ENCODE results near the gene SOHLH1.
"Not testable (repeated sequence)": the region's sequence is repeated elsewhere in the genome, so short reads cannot be mapped to it uniquely, and the experiment has no call there.

Gene SOHLH1

DNA sequence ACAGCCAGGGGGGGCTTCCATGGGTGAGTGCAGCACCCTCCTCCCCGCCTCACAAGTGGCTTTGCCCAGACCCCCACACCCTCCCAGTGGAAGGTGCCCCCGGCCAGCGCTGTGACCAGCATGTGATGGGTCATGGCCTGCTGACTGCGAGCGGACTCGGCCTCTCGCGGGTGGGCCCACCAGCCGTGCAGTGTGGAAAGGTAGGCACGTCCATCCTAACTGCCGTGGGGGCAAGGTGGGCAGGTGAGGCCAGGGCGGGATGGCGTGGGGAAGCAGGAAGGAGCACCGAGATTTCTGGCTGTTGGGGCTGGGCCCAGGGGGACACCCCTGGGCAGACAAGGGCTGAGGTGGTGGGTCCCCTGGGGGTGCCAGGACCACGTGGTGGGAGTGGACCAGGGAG lies 12.1 kb downstream of the SOHLH1 start:
- Histone ChIP-seq H3K4me3 (ENCODE audit: low read length) (no peak overlapping the region), H3K27me3 (ENCODE audit: control insufficient read depth, insufficient read depth, low read length) (no peaks in the 10 kb centered on the region), H3K36me3 (ENCODE audit: control insufficient read depth, low read depth, low read length) (no peaks in the 10 kb centered on the region)

DNA sequence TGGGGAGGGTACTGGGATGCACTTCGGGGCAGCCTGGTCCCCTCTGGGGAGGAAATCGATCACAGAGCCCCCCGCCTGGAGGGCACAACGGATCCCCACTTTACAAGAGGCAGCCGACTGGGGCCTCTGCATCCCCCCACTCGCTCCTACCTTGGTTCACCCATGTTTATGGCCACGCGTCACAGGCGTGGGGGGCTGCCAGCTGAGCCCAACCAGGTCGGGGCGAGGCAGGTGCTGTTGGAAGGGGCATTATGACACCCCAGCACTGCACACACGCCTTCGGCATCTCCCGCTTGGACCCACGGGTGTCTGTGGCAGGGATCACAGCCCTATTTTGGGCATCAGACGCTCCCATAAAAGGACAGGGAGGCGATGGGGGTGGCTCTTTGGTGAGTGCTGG lies 14.6 kb downstream of the SOHLH1 start:
- H3K4me3 ChIP-seq (ENCODE audit: low read length), result no peak overlapping the region
- H3K9me3 ChIP-seq (ENCODE audit: control insufficient read depth, low read depth, low read length), result no peaks in the 10 kb centered on the region
- H3K27ac ChIP-seq (ENCODE audit: low read length), result no peak overlapping the region
- no peaks in the 10 kb centered on the region for H3K4me1 ChIP-seq (ENCODE audit: control insufficient read depth, low read depth, low read length)
- no peaks in the 10 kb centered on the region for H3K27me3 ChIP-seq (ENCODE audit: control insufficient read depth, insufficient read depth, low read length)
- no peaks in the 10 kb centered on the region for H3K36me3 ChIP-seq (ENCODE audit: control insufficient read depth, low read depth, low read length)
- no peak overlapping the region for H3K9ac ChIP-seq (ENCODE audit: low read length)

More for the DNA sequence above, 12.1 kb downstream of the SOHLH1 start:
- Histone ChIP-seq H3K9ac (ENCODE audit: low read length) (no peak overlapping the region), H3K4me1 (ENCODE audit: control insufficient read depth, low read depth, low read length) (no peaks in the 10 kb centered on the region), H3K9me3 (ENCODE audit: control insufficient read depth, low read depth, low read length) (no peaks in the 10 kb centered on the region), H3K27ac (ENCODE audit: low read length) (no peak overlapping the region)

DNA sequence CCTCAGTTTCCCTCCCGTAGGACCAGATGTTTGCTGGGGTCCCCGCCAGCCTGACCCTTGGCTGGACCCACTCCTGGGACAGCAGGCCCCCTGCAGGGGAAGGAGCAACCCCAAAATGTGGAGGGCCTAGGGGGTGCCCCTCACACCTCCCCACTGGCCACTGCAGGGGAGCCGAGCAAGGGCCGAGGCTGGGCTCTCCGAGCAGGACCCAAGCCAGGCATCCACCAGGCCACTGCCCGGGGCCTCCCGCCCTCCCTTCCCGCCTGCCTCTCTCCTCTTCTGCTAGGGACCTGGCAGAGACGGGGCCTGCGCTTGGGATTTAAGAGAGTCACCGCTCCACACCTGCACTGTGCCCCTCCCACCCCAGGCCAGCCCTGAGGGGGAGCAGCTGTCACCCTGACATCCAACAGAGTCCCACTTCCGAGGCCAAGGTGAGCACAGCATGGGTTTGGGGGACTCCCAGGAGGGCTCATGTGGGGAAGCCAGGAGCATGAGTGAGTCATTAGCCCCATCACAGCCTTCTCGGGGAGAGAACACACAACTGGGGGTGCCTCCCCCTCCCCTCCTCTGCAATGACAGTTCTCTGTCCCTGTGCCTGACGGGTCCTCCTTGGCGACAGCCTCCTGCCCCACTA lies 15.8 kb downstream of the SOHLH1 start:
- no peaks in the 10 kb centered on the region for H3K27me3 ChIP-seq (ENCODE audit: control insufficient read depth, insufficient read depth, low read length)
- no peak overlapping the region for H3K4me3 ChIP-seq (ENCODE audit: low read length)
- H3K9ac ChIP-seq (ENCODE audit: low read length), result no peak overlapping the region
- no peaks in the 10 kb centered on the region for H3K4me1 ChIP-seq (ENCODE audit: control insufficient read depth, low read depth, low read length)
- H3K9me3 ChIP-seq (ENCODE audit: control insufficient read depth, low read depth, low read length), result no peaks in the 10 kb centered on the region
- H3K36me3 ChIP-seq (ENCODE audit: control insufficient read depth, low read depth, low read length), result no peaks in the 10 kb centered on the region
- H3K27ac ChIP-seq (ENCODE audit: low read length), result no peak overlapping the region

DNA sequence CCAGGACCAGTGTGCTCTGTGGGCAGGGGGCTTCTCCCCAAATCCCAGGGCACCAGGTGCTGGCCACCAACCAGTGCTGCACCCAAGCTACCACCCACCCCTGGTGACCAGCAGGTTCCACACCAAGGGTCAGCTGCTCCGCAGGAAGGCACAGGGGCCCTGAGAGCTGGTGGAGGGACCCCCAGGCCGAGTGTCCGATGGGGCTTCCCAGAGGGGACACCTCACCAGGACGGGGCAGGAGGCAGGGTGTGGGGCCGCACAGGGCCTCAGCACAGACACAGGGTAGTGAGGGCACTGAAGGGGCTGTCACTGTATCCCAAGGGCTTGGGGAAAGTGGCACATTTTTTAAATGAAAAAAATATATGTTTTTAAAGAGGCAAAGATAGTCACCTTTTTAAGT lies 18.1 kb downstream of the SOHLH1 start:
- Histone ChIP-seq H3K9ac (ENCODE audit: low read length) (no peak overlapping the region), H3K27me3 (ENCODE audit: control insufficient read depth, insufficient read depth, low read length) (no peaks in the 10 kb centered on the region)

DNA sequence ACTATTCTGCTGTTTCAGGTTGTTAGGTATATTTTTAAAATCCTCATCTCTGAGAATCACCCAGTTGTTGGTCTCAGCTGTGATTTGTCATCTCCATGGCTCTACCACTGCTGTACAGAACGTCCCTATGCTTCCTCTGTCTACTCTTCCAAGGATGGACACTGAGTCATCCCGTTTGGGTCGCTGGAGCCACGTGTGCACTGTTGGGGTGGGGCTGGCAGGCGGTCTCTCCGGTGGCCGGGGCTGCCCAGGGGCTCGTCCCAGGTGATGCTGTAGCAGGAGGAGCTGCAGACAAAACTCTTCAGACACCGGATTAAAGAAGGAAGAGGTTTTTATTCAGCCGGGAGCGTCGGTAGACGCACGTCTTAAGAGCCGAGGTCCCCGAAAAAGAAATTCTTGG lies 19.2 kb downstream of the SOHLH1 start:
- no peak overlapping the region for H3K9ac ChIP-seq (ENCODE audit: low read length)
- H3K27me3 ChIP-seq (ENCODE audit: control insufficient read depth, insufficient read depth, low read length), result no peaks in the 10 kb centered on the region
- H3K4me1 ChIP-seq (ENCODE audit: control insufficient read depth, low read depth, low read length), result no peaks in the 10 kb centered on the region
- H3K4me3 ChIP-seq (ENCODE audit: low read length), result no peak overlapping the region
- no peaks in the 10 kb centered on the region for H3K36me3 ChIP-seq (ENCODE audit: control insufficient read depth, low read depth, low read length)
- H3K9me3 ChIP-seq (ENCODE audit: control insufficient read depth, low read depth, low read length), result no peaks in the 10 kb centered on the region
- H3K27ac ChIP-seq (ENCODE audit: low read length), result no peak overlapping the region

More for the DNA sequence above, 18.1 kb downstream of the SOHLH1 start:
- Histone ChIP-seq H3K4me3 (ENCODE audit: low read length) (no peak overlapping the region), H3K4me1 (ENCODE audit: control insufficient read depth, low read depth, low read length) (no peaks in the 10 kb centered on the region), H3K27ac (ENCODE audit: low read length) (no peak overlapping the region), H3K9me3 (ENCODE audit: control insufficient read depth, low read depth, low read length) (no peaks in the 10 kb centered on the region), H3K36me3 (ENCODE audit: control insufficient read depth, low read depth, low read length) (no peaks in the 10 kb centered on the region)

DNA sequence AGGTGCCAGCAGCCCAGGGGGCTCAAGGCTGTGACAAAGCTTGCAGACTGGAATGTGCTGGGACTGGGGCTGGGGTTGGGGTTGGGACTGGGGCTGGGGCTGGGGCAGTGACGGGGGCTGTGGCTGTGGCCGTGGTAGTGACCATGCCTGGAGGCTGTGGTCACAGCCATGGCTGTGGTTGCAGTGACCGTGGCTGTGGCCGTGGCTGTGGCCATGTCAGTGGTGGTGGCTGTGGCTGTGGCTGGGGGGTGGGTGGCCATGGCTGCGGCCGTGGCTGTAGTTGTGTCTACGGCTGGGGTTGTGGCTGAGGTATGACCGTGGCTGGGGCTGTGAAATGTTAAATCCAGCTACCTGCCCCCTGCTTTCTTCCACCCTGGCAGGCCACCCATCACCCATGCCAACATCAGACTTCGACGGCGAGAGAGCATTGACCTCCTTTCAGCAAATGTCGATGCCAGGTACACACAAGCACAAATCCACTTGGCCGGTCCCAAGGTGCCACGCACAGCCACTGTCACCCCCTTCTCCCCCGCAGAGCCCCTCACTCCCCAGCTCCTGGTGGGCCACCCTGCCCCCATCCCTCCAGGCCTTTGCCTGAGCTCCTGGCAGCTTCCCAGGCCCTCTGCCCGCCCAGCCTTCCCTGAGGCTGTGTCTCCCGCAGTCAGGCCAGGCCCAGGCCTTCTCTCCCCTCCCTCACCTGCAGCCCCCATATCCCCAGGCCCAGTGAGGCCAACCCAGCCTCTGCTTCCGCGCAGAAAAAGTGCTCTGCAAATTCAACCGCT lies 20.9 kb downstream of the SOHLH1 start:
- no peak overlapping the region for H3K27ac ChIP-seq (ENCODE audit: low read length)
- H3K9me3 ChIP-seq (ENCODE audit: control insufficient read depth, low read depth, low read length), result no peaks in the 10 kb centered on the region
- no peaks in the 10 kb centered on the region for H3K36me3 ChIP-seq (ENCODE audit: control insufficient read depth, low read depth, low read length)
- H3K27me3 ChIP-seq (ENCODE audit: control insufficient read depth, insufficient read depth, low read length), result no peaks in the 10 kb centered on the region
- H3K4me1 ChIP-seq (ENCODE audit: control insufficient read depth, low read depth, low read length), result no peaks in the 10 kb centered on the region
- H3K9ac ChIP-seq (ENCODE audit: low read length), result no peak overlapping the region
- H3K4me3 ChIP-seq (ENCODE audit: low read length), result no peak overlapping the region

DNA sequence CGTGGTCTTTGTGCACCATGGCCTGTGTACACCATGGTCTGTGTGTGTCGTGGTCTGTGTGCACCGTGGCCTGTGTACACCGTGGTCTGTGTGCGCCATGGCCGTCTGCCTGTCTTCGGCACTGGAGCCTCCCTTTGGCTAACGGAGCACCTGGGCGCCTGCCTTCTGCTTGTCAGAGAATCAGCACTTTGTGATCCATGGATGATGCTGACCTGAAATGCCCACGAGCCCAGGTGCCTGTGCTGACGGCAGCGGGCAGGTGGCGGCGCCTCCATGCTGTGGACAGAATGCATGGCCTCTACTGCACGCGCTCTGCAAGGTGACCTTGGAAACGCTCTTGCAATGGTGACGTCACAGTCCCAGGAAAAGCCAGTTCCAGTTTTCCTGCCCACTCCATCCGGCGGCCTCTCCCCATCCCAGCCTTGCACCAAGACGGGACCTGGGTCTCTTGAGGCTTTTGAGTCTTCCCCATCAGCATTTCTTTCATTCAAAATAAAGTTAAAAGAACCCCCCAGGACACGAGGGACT lies 21.6 kb downstream of the SOHLH1 start:
- no peaks in the 10 kb centered on the region for H3K4me1 ChIP-seq (ENCODE audit: control insufficient read depth, low read depth, low read length)
- no peak overlapping the region for H3K4me3 ChIP-seq (ENCODE audit: low read length)
- no peaks in the 10 kb centered on the region for H3K27me3 ChIP-seq (ENCODE audit: control insufficient read depth, insufficient read depth, low read length)
- H3K9me3 ChIP-seq (ENCODE audit: control insufficient read depth, low read depth, low read length), result no peaks in the 10 kb centered on the region
- H3K9ac ChIP-seq (ENCODE audit: low read length), result no peak overlapping the region
- no peaks in the 10 kb centered on the region for H3K36me3 ChIP-seq (ENCODE audit: control insufficient read depth, low read depth, low read length)
- no peak overlapping the region for H3K27ac ChIP-seq (ENCODE audit: low read length)

DNA sequence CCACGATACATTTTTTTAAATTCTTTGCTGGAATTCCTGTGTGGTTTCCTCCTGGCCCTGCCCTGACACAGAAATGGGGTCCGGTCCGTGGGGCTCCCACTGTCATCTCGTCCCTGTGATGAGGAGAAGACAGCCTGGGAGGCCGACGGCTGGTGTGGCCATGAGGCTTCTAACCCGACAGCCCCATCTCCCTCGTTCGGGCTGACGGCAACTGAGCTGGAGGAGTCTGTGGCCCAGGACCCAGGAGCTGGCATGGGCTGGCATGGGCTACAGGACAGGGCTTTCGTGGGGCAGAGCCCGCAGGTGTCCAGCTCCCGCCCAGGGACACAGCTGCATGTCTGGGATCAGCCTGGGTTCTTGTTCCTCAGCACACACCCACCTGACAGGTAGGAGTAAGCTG lies 22.4 kb downstream of the SOHLH1 start:
- Histone ChIP-seq H3K4me3 (ENCODE audit: low read length) (no peak overlapping the region), H3K36me3 (ENCODE audit: control insufficient read depth, low read depth, low read length) (no peaks in the 10 kb centered on the region), H3K27ac (ENCODE audit: low read length) (no peak overlapping the region), H3K27me3 (ENCODE audit: control insufficient read depth, insufficient read depth, low read length) (no peaks in the 10 kb centered on the region), H3K9me3 (ENCODE audit: control insufficient read depth, low read depth, low read length) (no peaks in the 10 kb centered on the region), H3K4me1 (ENCODE audit: control insufficient read depth, low read depth, low read length) (no peaks in the 10 kb centered on the region), H3K9ac (ENCODE audit: low read length) (no peak overlapping the region)

DNA sequence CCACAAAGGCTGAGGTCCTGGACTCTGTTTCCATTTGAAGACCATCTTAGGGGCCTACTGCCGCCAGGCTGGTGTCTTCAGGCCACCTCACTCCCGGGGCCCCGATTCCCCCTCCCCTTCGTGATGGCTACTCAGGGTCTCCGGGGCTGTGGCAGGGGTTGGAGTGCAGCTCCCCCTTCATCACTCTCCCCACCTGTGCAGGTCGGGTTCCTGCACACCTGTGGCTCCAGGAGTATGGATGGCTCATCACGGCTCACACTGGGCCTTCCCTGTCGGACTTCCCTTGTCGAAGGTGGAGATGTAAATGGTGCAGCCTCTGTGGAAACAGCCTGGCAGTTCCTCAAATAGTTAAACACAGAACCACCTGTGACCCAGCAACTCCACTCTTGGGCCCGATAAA lies 24.3 kb downstream of the SOHLH1 start:
- no peaks in the 10 kb centered on the region for H3K4me1 ChIP-seq (ENCODE audit: control insufficient read depth, low read depth, low read length)
- H3K36me3 ChIP-seq (ENCODE audit: control insufficient read depth, low read depth, low read length), result no peaks in the 10 kb centered on the region
- H3K27me3 ChIP-seq (ENCODE audit: control insufficient read depth, insufficient read depth, low read length), result no peaks in the 10 kb centered on the region
- no peaks in the 10 kb centered on the region for H3K9me3 ChIP-seq (ENCODE audit: control insufficient read depth, low read depth, low read length)
- H3K27ac ChIP-seq (ENCODE audit: low read length), result no peak overlapping the region
- H3K9ac ChIP-seq (ENCODE audit: low read length), result no peak overlapping the region
- H3K4me3 ChIP-seq (ENCODE audit: low read length), result no peak overlapping the region

DNA sequence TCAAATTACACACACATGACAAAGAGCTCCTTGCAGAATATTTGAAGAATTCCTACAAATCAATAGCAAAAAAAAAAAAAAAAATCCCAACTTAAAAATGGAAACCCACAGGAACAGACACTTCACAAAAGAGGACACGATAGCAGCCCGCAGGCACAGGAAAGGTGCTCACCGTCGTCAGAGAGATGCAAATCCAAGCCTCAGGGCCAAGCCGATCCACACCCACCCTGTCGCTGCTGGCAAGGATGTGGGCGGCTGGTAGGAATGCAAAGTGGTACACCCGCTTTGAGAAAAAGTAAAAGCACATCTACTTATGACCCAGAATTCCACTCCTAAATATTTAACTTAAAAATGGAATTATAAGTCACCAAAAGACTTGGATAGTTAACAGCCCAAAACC lies 25.3 kb downstream of the SOHLH1 start:
- H3K27me3 ChIP-seq (ENCODE audit: control insufficient read depth, insufficient read depth, low read length), result no peaks in the 10 kb centered on the region
- H3K4me1 ChIP-seq (ENCODE audit: control insufficient read depth, low read depth, low read length), result no peaks in the 10 kb centered on the region
- H3K27ac ChIP-seq (ENCODE audit: low read length), result no peak overlapping the region
- no peaks in the 10 kb centered on the region for H3K36me3 ChIP-seq (ENCODE audit: control insufficient read depth, low read depth, low read length)
- H3K4me3 ChIP-seq (ENCODE audit: low read length), result no peak overlapping the region
- no peak overlapping the region for H3K9ac ChIP-seq (ENCODE audit: low read length)
- no peaks in the 10 kb centered on the region for H3K9me3 ChIP-seq (ENCODE audit: control insufficient read depth, low read depth, low read length)

DNA sequence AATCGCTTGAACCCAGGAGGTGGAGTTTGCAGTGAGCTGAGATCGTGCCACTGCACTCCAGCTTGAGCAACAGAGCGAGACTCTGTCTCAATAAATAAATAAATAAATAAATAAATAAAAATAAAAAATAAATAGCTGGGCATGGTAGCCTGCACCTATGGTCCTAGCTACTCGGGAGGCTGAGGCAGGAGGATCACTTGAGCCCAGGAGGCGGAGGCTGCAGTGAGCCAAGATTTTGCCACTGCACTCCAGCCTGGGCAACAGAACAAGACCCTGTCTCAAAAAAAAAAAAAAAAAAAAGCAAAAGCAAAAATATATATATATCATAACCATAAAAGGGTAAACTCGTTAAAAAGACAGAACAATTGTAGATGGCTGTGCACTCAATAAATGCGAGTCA lies 26.5 kb downstream of the SOHLH1 start:
- H3K36me3 ChIP-seq (ENCODE audit: control insufficient read depth, low read depth, low read length); H3K9ac ChIP-seq (ENCODE audit: low read length); H3K4me3 ChIP-seq (ENCODE audit: low read length); H3K4me1 ChIP-seq (ENCODE audit: control insufficient read depth, low read depth, low read length); H3K27me3 ChIP-seq (ENCODE audit: control insufficient read depth, insufficient read depth, low read length); H3K27ac ChIP-seq (ENCODE audit: low read length); H3K9me3 ChIP-seq (ENCODE audit: control insufficient read depth, low read depth, low read length): not testable (repeated sequence)

DNA sequence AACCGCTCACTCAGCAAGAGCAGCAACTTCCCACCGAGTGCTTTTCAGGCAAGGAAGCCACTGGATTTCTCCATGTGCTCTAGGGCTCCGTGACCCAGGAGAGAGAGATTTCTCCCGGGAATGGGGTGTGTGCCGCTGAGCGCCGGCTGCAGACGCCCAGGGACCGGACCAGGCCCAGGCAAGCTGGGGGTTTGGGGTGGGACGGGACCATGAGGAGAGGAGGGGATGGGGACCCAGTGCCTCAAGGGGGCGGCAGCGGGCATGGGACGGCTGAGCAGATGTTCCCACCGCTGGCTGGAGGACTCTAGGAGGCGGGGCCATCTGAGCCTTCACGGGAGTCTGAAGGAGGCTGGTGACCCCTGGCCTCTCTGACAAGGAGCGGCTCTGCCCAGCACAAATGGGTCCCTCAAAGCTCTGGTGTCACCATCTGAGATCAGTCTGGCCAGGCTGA lies 27.7 kb downstream of the SOHLH1 start:
- no peak overlapping the region for H3K9ac ChIP-seq (ENCODE audit: low read length)
- no peaks in the 10 kb centered on the region for H3K4me1 ChIP-seq (ENCODE audit: control insufficient read depth, low read depth, low read length)
- no peaks in the 10 kb centered on the region for H3K27me3 ChIP-seq (ENCODE audit: control insufficient read depth, insufficient read depth, low read length)
- H3K9me3 ChIP-seq (ENCODE audit: control insufficient read depth, low read depth, low read length), result no peaks in the 10 kb centered on the region
- H3K36me3 ChIP-seq (ENCODE audit: control insufficient read depth, low read depth, low read length), result no peaks in the 10 kb centered on the region
- no peak overlapping the region for H3K27ac ChIP-seq (ENCODE audit: low read length)
- H3K4me3 ChIP-seq (ENCODE audit: low read length), result peak overlapping the region; percentile 34

Measured in iPS-18a (cell line).